Non-pigmented ciliary epithelial cell (primary cell): ENCODE measurements around the gene MAS1.

Source experiments
- DNase-seq: peaks from one replicate; pipeline ENCODE4 v3.0.0-alpha.2; 2010; ENCODE audit warnings: low read depth

Gene MAS1

DNA sequence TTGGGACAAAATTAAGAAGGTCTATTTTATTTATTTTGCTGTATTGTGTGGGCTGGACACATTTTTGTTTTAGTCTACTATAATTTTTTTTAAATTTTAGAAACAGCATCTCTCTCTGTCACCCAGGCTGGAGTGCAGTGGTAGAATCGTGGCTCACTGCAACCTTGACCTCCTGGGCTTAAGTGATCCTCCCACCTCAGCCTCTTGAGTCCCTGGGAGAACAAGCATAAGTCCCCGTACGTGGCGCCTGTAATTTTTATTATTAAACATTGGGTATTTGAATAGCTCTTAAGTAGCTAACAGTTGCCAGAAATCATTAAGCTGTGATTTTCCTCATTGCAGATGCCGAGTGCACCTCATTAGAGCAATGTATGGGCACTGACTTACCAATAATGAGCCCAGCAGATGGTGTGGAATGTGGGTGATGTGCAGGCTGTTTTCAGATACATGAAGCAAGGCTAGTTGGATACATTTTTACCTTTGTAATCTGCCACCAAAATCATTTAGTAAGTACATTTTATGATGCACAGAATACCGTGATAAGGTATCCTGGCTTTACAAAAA, 10.3 kb upstream of the MAS1 start:
- DNase-seq: no peak

DNA sequence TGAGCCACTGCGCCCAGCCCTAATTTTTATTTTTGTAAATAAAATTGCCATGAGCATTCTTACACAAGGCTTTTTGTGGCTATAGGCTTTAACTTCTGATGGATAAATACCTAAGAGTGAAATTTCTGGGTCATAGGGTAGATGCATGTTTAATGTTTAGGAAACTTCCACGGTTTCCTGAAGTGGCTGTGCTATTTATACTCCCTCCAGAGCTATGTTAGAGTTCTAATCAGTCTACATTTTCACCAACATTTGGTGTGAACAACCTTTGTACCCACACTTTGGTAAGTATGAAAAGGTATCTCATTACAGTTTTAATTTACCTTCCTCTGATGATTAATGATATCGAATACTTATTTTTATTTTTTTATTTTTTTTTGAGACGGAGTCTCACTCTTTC, 6.1 kb upstream of the MAS1 start:
- DNase-seq: no peak

DNA sequence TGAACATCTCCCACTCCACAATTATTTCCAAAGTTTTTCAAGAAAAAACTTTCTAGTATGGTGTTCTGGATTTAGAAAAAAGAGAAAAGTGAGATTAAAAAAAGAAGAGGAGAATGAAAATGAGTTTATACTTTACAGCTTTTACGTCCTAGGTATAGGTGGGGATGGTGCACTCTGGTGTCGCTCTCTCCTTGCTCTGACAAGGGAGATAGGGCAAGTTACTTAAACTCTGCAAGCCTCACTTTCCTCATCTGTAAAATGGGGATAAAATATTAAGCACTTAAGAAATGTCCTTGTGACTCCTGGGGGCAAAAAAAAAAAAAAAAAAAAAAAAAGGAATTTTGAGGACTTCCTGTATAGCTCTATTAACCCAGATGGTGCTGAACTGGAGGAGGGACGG, 4.5 kb upstream of the MAS1 start:
- no peak for DNase-seq

DNA sequence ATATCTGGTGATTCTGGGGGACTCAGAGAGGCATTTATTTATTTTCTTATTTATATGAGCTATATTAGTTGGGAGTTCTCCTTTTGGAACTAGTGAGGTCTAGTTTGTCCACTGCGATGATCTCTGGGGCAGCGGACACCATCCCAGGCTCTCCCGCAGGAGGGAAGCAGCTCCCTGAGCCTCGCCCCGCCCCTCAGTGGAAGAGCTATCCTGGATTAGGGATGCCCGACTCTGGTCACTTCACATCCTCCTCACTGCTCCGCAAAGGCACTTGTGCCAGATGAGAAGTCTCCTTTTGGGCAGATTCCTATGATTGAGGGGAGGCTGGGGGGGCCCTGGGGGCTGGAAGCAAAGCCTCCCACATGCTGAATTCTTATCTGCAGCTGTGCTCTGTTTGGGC, 3.6 kb upstream of the MAS1 start:
- DNase-seq: no peak

DNA sequence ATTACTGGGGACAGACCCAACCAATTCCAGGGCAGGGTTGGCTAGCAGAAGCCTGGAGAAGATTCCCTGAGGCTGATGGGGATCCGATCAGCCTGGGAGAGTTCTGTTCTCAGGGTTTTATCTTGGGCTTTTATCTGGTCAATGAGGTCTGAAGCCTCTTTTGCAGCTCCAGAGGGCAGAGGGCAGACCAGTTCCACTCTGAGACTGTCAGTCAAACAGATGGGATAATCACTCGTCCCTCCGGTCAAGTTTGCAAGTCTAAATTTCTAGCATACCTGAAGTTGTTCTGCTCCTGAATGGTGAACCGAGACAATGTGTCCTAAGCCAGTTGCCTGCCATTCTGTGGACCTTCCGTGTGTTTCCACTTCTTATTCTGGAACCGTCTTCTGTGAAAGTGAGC, 3.0 kb upstream of the MAS1 start:
- DNase-seq: no peak

DNA sequence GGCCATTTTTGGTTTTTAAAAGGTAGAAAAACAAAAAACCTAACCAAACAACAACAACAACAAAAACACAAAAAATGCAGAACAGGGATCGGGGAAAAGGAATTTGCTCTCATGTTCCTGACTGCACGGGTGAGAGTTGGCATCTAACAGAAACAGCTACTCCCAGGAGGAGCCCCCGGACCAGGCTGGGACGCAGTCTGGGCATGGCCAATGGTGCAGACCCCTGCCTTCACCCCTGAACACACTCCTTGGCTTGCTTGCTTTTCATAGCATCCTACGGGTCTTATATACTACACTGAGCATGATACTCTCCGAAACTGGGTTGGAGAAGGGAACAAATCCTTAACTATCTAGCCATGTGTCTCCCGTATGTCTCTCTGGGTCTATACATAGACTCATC, 587 bp upstream of the MAS1 start:
- no peak for DNase-seq

DNA sequence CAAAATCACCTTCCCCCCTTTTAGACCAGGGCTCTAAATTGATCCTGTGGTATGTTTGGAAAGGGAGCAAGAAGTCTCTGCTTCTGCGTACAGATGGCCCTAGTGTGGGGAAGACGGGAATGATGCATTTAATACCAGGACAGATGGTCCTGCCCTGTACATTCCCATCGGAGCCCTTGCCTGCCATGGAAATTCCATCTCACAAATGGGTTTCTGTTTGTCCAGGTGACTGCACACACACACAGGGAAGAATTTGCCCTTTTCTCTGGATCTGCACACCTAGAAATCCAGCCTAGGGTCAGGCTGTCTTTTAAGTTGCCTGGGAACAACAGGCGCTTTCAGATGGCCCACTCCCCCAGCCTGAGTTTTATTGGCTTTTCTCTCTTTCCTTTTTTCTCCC, 1.3 kb downstream of the MAS1 start:
- no peak for DNase-seq

DNA sequence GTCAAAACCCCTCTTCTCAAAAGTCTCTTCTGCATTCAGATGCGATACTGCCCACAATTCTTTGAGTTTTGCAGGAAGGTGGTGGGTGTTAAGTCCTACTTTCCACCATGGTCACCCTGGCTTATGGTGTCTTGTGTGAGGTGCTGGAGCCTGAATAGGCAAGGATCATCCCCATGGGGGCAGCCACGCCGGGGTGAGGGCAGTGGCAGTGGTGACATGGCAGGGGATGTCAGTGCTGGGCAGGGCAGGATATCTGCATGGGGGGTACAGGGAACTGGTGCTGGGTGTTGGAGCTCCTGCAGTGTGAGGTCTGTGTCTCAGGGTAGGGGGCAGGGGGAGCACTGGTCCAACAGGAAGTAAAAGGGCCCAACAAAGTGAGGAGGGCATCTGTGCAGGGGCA, 2.3 kb downstream of the MAS1 start:
- DNase-seq: no peak

DNA sequence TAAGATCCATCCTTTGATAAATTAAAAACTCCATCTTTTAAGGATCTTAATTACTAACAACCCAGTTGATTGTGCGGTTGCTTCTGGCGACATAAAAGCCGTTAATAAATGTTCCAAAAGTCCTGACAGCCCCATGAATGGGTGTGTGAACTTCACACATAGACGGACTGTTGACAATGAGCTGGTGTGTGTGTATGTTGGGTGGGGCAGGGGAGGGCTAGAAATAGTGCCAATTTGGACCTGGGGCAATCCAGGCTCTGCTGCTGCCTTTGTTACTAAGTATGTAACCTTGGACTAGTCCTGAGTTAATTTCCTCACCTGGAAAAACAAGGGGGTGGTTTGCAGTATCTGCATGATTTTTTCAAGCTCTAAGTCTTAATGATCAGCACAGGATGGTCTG, 4.2 kb downstream of the MAS1 start:
- no peak for DNase-seq

DNA sequence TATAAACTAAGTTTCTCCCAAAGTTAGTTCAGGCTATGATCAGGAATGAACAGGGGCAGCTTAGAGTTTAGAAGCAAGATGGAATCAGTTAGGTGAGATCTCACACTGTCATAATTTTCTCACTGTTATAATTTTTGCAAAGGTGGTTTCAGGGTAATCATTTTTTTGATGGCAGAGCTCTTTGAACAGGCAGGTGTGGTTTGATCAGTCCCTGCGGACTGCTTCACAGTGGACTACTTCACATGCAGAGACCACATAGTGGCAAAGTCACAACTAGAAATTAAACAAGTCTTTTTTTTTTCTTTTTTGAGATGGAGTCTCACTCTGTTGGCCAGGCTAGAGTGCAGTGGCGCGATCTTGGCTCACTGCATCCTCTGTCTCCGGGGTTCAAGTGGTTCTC, 6.8 kb downstream of the MAS1 start:
- no peak for DNase-seq

DNA sequence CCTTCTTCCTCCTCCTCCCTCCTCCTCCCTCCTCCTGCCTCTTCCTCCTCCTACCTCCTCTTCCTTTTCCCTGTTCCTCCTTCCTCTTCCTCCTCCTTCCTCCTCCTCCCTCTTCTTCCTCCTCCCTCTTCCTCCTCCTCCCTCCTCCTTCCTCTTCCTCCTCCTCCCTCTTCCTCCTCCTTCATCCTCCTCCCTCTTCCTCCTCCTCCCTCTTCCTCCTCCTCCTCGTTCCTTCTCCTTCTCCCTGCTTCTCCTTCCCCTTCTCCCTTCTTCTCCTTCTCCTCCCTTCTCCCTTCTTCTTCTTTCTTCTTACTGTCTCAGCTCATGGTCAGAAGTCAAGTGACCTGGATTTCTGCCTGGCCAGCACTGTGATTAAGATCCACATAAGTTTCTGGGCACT, 7.7 kb downstream of the MAS1 start:
- no peak for DNase-seq

DNA sequence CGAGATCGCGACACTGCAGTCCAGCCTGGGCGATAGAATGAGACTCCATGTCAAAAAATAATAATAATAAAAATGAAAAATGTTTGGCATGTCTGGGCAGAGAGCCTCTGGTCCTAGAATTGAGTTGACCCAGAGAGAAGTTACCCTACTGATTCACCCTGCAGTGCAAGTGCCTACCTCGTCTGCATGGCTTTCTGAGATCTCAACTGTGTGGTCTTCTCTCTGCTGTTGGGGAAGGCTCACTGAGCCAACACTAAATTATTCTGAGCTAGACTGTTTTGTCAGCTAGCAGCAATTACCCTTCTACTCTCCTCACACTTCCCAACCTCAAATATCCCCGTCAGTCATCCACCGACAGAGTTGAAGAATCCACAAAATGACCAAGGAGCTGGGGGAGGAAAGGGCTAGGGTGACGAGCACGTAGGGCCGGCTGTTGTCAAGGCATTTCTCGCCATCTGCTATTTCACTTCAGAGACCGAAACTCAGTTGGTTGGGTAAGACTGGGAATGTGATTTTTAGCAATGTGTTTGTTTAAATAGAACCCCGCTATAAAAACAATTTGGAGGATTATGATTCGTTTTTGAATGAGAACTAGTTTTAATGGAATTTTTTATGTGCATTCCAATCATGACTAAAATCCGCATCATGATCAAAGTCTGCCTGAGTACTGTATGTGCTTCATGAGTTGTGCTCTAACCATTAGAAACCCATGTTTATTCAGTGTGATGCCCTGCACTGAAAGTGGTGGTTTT, 9.4 kb downstream of the MAS1 start:
- peak; percentile 85 for DNase-seq

DNA sequence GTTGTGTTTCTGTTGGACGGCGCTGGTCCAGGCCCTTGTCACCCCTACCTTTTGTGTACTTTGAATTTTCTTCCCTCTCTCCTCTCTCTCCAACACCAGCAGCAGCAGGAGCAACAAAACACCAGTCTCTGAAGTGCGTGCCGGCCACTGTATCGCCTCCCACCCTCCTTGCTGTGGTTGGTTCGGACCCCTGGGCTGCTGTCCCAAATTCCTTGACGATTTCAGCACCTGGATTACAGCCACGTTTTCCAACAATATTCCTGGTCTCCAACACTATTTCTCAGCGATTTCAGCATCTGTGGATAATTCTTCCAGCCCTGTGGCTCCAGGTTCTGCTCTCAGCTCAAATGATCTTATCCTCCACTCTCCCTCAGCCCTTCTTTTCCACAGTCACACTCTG, 11.8 kb downstream of the MAS1 start:
- DNase-seq: no peak

DNA sequence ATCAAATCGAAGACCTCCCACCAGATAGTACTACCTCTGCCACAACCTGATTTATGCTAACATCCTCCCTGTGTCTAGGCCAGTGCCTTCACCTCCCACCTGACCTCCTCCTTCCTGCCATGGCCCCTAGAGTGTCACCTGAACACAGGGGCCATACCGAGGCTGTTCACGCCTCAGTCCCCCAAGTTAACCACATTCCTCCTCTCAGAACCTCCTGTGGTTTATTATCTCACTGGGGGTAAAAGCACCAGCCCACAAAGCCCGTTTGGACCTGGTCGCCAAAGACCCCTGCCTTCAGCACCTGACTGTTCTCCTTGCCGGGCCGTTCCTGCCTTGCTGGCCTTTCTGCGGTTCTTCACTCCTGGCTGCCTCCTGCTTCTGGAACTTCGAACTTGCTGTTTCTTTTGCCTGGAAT, 13.7 kb downstream of the MAS1 start:
- DNase-seq: no peak

DNA sequence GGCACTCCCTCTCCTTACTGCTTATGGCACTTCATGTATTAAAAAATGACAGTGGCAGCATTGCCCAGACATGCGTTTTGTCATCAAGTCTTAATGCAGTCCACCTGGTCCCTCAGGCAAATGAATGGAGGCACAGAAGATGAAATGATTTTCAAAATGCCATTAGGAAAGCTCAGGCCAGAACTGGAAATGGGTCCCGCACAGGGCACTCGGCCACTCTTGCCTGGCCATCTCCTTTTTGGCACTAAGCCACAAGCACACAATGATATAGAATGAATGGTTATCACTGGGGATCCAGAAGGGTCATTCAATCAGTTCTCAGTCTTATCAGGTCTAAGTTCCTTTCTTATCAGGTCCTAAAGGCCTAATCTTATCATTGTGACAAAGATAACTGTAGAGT, 15.6 kb downstream of the MAS1 start:
- DNase-seq: no peak

DNA sequence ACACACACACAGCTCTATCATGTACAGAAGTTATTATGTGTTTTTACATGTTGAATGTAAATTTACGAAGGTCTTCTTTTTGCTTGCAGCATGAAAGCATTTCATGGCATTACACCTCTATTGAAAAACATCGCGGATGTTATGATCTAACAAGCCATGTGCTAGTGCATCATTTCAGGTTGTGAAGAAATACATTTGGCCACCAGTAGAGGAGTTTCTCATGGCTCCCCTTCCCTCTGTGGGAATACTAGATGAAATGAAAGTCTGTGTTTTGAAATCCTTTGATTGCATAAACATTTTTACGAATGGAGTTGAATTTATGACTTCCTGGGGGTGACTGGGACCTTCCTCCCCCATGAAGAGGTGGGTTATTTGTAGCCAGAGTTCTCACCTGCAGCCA, 17.7 kb downstream of the MAS1 start:
- DNase-seq: no peak

DNA sequence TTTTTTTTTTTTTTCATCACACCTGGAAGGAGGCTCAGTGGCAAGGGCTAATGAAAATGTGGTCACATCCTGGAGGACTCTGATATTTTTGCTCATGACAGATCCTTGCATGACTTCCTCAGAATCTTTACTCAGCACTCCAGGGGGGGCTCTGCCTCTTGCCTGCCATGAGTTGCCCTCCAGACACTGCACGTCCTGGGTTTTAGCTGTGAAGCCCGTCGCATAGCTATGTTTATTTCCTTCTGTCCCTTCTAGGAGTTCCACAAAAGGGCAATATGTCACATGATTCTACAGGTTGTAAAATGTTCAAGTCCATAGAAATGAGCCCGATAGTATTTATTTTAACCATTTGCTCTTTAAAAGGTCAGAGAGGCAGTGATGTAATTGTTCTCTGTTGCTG, 18.2 kb downstream of the MAS1 start:
- no peak for DNase-seq

DNA sequence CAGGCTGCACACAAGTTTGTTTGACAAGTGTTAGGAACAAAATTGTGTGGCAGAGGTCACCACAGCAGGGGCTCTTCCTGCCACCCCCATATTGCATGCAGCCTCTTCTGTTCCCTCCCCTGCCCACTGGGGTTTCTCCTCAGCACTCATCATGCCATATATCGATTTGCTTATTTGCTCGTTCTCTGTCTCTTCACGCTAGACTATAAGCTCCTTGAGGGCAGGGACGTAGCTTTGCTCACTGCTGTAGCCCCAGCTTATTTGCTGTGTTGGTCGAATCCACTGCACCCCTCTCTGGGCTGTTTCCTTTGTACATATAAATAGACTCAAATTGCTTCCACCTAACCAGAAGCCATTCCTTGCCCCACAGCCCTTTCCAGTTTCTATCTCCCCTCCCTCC, 19.6 kb downstream of the MAS1 start:
- no peak for DNase-seq

DNA sequence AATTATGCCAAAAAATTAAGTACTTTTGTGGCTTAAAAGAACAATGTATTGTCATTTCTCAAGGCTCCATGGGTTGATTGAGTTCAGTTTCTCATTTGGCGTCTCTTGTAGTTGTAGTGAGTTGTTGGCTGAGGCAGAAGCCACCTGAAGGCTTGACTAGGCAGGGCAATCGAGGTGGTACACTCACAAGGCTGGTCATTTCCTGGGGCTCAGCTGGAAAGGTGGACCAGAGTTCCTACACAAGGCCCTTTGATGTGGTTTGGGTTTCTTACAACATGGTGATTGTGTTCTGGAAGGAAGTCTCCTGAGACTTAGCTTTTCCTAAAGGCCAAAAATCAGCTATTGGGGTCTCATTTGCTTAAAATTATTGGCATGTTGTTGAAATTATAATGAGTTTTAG, 22.6 kb downstream of the MAS1 start:
- no peak for DNase-seq

DNA sequence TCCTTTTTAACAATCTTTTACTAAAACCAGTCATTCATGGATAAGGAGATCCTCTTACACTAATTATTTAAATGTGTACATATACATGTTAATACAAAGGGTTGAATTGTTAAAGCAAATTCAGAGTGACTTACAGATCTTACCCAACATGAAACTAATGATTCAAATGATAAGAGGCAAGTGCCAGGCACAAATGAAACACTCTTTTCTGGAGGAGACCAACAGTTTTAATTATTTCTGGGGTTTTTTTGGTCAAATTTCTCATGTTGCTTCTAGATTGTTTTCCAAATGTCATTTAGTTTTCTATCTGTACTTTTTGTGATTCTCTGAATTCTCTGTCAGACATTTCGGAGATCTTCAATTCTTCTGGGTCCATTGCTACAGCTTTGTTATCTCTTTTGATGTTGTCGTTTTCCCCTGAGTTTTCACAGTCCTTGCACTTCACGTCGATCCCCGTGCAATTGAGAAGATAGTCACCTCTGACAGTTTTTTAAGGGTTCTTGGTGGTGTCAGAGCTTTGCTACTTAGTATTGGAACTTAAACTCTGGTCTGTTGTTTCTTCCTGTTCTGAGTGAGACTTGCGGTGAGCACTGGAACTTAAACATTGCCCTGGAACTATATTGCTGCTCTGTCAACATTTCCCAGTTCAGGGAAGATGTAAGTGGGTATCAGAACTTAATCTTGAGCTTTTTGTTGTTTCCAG, 23.2 kb downstream of the MAS1 start:
- no peak for DNase-seq

DNA sequence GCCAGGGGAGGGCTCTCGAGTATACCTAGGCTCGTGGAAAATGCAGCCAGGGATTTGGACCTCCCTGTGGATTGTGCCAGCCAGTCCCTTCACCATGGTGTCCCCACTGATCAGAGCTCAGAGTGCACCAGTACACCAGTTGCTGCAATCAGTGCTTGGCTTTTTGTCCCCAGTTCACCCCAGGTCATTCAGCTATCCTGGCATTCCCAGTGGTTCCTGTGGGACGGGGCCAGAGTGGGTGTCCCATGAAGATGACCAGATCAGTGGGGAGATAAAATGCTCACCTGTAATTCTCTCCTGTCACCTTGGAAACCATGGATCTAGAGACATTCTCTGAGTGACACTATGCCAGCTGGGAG, 23.8 kb downstream of the MAS1 start:
- no peak for DNase-seq

DNA sequence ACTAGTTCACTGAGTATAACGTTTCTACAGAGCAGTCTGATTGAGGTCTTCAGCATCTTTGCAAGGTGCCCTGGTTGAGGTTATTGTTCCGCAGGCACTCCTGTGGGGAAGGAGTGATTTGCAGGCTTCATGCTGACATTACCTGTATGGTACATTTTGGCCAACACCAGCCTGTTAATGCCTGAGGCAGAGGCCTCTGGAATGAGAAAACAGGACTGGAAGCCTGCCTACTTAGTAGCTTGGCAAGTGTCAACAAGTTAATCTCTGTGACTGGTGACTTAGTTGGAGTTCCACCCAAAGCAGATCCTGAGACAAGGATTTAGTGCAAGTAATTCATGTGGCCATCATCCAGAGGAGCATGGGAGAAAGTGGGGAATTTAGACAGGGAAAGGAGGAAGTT, 24.6 kb downstream of the MAS1 start:
- no peak for DNase-seq

DNA sequence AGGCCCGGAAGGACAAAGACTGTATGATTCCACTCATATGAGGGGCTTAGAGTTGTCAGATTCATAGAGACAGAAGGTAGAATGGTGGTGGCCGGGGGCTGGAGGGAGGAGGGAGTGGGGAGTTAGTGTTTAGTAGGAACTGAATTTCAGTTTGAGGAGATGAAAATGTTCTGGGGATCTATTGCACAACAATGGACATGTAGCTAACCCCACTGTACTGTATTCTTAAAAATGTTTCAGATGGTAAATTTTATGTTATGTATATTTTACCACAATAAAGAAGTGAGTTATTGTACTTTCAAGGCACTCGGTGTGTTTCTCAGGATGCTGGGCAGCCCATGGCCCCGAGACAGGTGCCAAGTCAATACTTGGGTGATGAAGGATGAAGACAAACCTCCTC, 25.4 kb downstream of the MAS1 start:
- no peak for DNase-seq

DNA sequence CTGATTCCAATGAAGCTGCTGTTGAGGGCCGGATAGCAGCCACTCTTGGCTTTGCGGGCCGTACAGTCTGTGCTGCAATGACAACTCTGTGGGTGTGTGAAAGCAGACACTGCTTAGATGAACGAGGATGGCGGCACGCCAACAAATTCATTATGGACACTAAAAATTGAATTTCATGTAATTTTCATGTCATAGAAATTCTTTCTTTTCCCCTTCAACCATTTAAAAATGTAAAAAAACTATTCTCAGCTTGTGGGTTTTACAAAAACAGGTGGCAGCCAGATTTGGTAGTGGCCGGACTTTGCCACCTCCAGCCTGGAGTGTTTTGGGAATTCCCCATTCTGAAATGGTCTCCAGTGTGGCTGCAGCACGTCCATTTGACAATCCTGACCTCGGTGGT, 26.0 kb downstream of the MAS1 start:
- DNase-seq: no peak
